HepG2 (cell line): ENCODE results near the gene PTPN22. TPM values are rescaled to one million over a fixed set of nuclear protein-coding genes. Genes with fewer than 3 reads are reported as not detected.

Experiments used
- ATAC-seq: fragments of 200-7000 bp; cut with Tn5 transposase; 3 replicates; pipeline ENCODE4 v1.9.1; 2020; ENCODE audit warnings: mild to moderate bottlenecking, moderate library complexity
- BruUV-seq: library from RNA; stranded (reverse); fragments of 400-500 nt; replicated peaks from 2 replicates; lab custom pipeline; 2021; lab: Mats Ljungman, UMichigan
- CTCF ChIA-PET: fragments of 300-600 bp; formaldehyde crosslinking; extraction: SDS; loops from one replicate; lab custom pipeline; 2021; ENCODE audit warnings: low total read pairs, inconsistent platforms, low intra/inter-chr PET ratio; lab: Yijun Ruan, JAX
- POLR2A ChIA-PET: fragments of 350-600 bp; sonication (Branson Sonifier 250); formaldehyde crosslinking; loops from one replicate; lab custom pipeline; 2020; ENCODE audit warnings: antibody characterized with exemption, inconsistent platforms; lab: Yijun Ruan, JAX
- DNase-seq: peaks from one replicate; pipeline ENCODE4 v3.0.0-alpha.2; 2015; ENCODE audit warnings: low spot score
- FAIRE-seq: peaks from 3 replicates; lab custom pipeline; 2011; peaks lifted over from hg19 to GRCh38; lab: Jason Lieb, UNC
- H2AFZ ChIP-seq: one replicate; pipeline ENCODE4 v1.6.1; 2011; ENCODE audit warnings: low read length, inconsistent platforms
- H3K27ac ChIP-seq: fragments of 300-600 bp; 3 replicates; pipeline ENCODE4 v1.8.0; 2011; ENCODE audit warnings: mixed run types, mild to moderate bottlenecking, mixed read lengths, low read length, inconsistent platforms; ENCODE audit not compliant: insufficient read depth; ENCODE audit errors: extremely low read length
- H3K27me3 ChIP-seq, 2 experiments: fragments of 200-600 bp in 1 of 2; 2 replicates in 1 of 2; 3 replicates in 1 of 2; pipeline versions ENCODE4 v1.6.0 to v1.8.0; 2011; ENCODE audit warnings: low read length in 2 of 2, mild to moderate bottlenecking in 2 of 2, moderate library complexity in 2 of 2, inconsistent platforms in 1 of 2; ENCODE audit not compliant: insufficient read depth in 2 of 2, control insufficient read depth in 1 of 2
- H3K36me3 ChIP-seq, 2 experiments: fragments of 200-600 bp in 1 of 2; replicated peaks in 1 of 2; 2 replicates in 1 of 2; 3 replicates in 1 of 2; pipeline versions ENCODE4 v1.5.1 to v1.8.0; 2011; ENCODE audit warnings: low read length in 2 of 2, inconsistent platforms in 1 of 2; ENCODE audit not compliant: insufficient read depth in 2 of 2, control insufficient read depth in 1 of 2
- H3K4me1 ChIP-seq: 2 replicates; pipeline ENCODE4 v1.5.1; 2012; ENCODE audit warnings: low read length, inconsistent platforms; ENCODE audit not compliant: insufficient read depth
- H3K4me2 ChIP-seq: 2 replicates; pipeline ENCODE4 v1.6.0; 2011; ENCODE audit warnings: low read depth, low read length, inconsistent platforms
- H3K4me3 ChIP-seq, 3 experiments: fragments of 200-600 bp in 1 of 3; sonication (generic), shearing (Covaris generic) in 1 of 3; replicated peaks in 1 of 3; 2 replicates each; pipeline ENCODE4 v1.5.1; 2011 to 2016; ENCODE audit warnings: low read length in 3 of 3, inconsistent platforms in 2 of 3, low read depth in 2 of 3, mild to moderate bottlenecking in 2 of 3, control low read depth in 1 of 3, mixed read lengths in 1 of 3; ENCODE audit not compliant: insufficient read depth in 1 of 3
- H3K79me2 ChIP-seq: one replicate; pipeline ENCODE4 v1.6.1; 2011; ENCODE audit warnings: low read length, inconsistent platforms; ENCODE audit not compliant: insufficient read depth
- H3K9ac ChIP-seq: 2 replicates; pipeline ENCODE4 v1.6.0; 2011; ENCODE audit warnings: mild to moderate bottlenecking, low read depth, low read length, inconsistent platforms; ENCODE audit not compliant: insufficient read depth
- H3K9me3 ChIP-seq: 2 replicates; pipeline ENCODE4 v1.5.1; 2012; ENCODE audit warnings: mild to moderate bottlenecking, low read length
- H4K20me1 ChIP-seq: 2 replicates; pipeline ENCODE4 v1.6.0; 2011; ENCODE audit warnings: inconsistent platforms, mild to moderate bottlenecking, low read length, moderate library complexity; ENCODE audit not compliant: insufficient read depth
- ARID5B ChIP-seq: IDR thresholded peaks from 2 replicates; pipeline ENCODE4 v1.4.0; 2020; ENCODE audit warnings: mild to moderate bottlenecking, missing genetic modification reagents
- BATF2 ChIP-seq: sonication (generic); formaldehyde crosslinking; IDR thresholded peaks from 2 replicates; pipeline ENCODE4 v1.8.0; 2022; ENCODE audit warnings: mild to moderate bottlenecking, missing genetic modification reagents, moderate library complexity
- BHLHE40 ChIP-seq: IDR thresholded peaks from 2 replicates; pipeline ENCODE4 v1.6.1; 2011; ENCODE audit warnings: low read length, improper control_type of control experiment
- BRCA1 ChIP-seq: sonication (generic); formaldehyde crosslinking; IDR thresholded peaks from 2 replicates; pipeline ENCODE4 v1.4.0; 2020; ENCODE audit warnings: missing genetic modification reagents
- DDIT3 ChIP-seq: sonication (generic); formaldehyde crosslinking; IDR thresholded peaks from 2 replicates; pipeline ENCODE4 v1.4.0; 2020; ENCODE audit warnings: mild to moderate bottlenecking, missing genetic modification reagents
- GTF3A ChIP-seq: sonication (generic); formaldehyde crosslinking; conservative IDR thresholded peaks from 2 replicates; pipeline ENCODE4 v1.4.0; 2020; ENCODE audit warnings: mild to moderate bottlenecking, missing genetic modification reagents
- MATR3 ChIP-seq: sonication (generic); formaldehyde crosslinking; IDR thresholded peaks from 2 replicates; pipeline ENCODE4 v1.4.0; 2020; ENCODE audit warnings: missing genetic modification reagents
- MIER3 ChIP-seq: IDR thresholded peaks from 2 replicates; pipeline ENCODE4 v1.6.1; 2016; ENCODE audit warnings: missing compliant biosample characterization, borderline replicate concordance
- MXI1 ChIP-seq: IDR thresholded peaks from 3 replicates; pipeline ENCODE4 v1.6.1; 2012; ENCODE audit warnings: low read depth, low read length, inconsistent platforms, borderline replicate concordance
- SRSF4 ChIP-seq: fragments of 200-400 bp; formaldehyde crosslinking; IDR thresholded peaks from one replicate; pipeline ENCODE4 v1.6.1; 2018; ENCODE audit warnings: mild to moderate bottlenecking, low read depth, low read length, moderate library complexity; ENCODE audit not compliant: poor library complexity, severe bottlenecking
- TFAP4 ChIP-seq: sonication (generic); IDR thresholded peaks from 2 replicates; pipeline ENCODE4 v1.6.1; 2016; ENCODE audit warnings: low read depth, borderline replicate concordance
- ZBTB46 ChIP-seq: sonication (generic); formaldehyde crosslinking; IDR thresholded peaks from 2 replicates; pipeline ENCODE4 v1.4.0; 2020; ENCODE audit warnings: mild to moderate bottlenecking, missing genetic modification reagents, borderline replicate concordance
- ZFP1 ChIP-seq: IDR thresholded peaks from 2 replicates; pipeline ENCODE4 v1.6.1; 2016
- ZNF616 ChIP-seq: sonication (generic); formaldehyde crosslinking; IDR thresholded peaks from 2 replicates; pipeline ENCODE4 v1.5.0; 2020; ENCODE audit warnings: low read depth, mild to moderate bottlenecking, missing genetic modification reagents
- ZSCAN25 ChIP-seq: sonication (generic); formaldehyde crosslinking; IDR thresholded peaks from 2 replicates; pipeline ENCODE4 v1.8.0; 2022; ENCODE audit warnings: mild to moderate bottlenecking, missing genetic modification reagents
- WGBS: methylation state at CpG from one replicate; pipeline ENCODE4 v1.1.6; 2017; ENCODE audit warnings: low lambda C conversion rate; 5-methylcytosine and 5-hydroxymethylcytosine counted together
- in situ Hi-C: cut with HindIII; loops from 2 replicates; pipeline ENCODE4 v1.10.0; 2017; ENCODE audit warnings: low pct_unique_long_range_greater_than_20kb; ENCODE audit not compliant: extremely low pct_ligation_motif_present
- intact Hi-C: fragments of 100-400 bp; cut with micrococcal nuclease; formaldehyde crosslinking; loops from one replicate; pipeline ENCODE4 v1.10.0; 2022; ENCODE audit not compliant: unreplicated experiment
- polyA plus RNA-seq, 8 experiments: library from polyadenylated mRNA; depleted of rRNA in 3 of 8; stranded (reverse) in 7 of 8; unstranded in 1 of 8; fragments of >200 nt; fragmentation: Illumina TruSeq in 4 of 8; extraction: Trizol in 4 of 8; gene quantifications; 2 replicates each; pipeline versions ENCODE4 v1.2.1 to v1.2.3, GENCODE V29; 2011 to 2016; ENCODE audit warnings: low read depth in 4 of 8, missing spikeins in 1 of 8, mixed read lengths in 1 of 8; ENCODE audit not compliant: insufficient read depth in 1 of 8
- total RNA-seq, 5 experiments: library from RNA; depleted of rRNA; stranded (reverse); fragments of >200 nt; fragmentation: Illumina TruSeq; extraction: Trizol; gene quantifications; 2 replicates each; pipeline ENCODE4 v1.2.3, GENCODE V29; 2016; ENCODE audit warnings: low read depth in 1 of 5

The PTPN22 gene
- total and polyA plus RNA-seq, 2 of the 13 experiments (the other 11 are each of a cell fraction or from before 2014, with no cell fraction given): not detected

GRCh38 chr1:113891631-113892220, 20.2 kb upstream of the PTPN22 start (continued):
- TF ChIP-seq MIER3: no peak
- no peak for TF ChIP-seq TFAP4
- no peak for TF ChIP-seq ZBTB46
- TF ChIP-seq ZSCAN25 (CRISPR knock-in tag): no peak
- no peak for TF ChIP-seq BRCA1 (CRISPR knock-in tag)

GRCh38 chr1:113890816-113891215, 19.3 kb upstream of the PTPN22 start:
- FAIRE-seq: no peak
- no peak for ATAC-seq
- no TSS peak for BruUV-seq
- TF ChIP-seq ZFP1 (CRISPR knock-in tag) (no peak), BATF2 (CRISPR knock-in tag) (no peak), MXI1 (no peak), ARID5B (CRISPR knock-in tag) (no peak), MATR3 (CRISPR knock-in tag) (no peak), GTF3A (no peak), SRSF4 (no peak), DDIT3 (CRISPR knock-in tag) (no peak), BHLHE40 (no peak), ZNF616 (CRISPR knock-in tag) (no peak)

More at GRCh38 chr1:113890816-113891215, 19.3 kb upstream of the PTPN22 start:
- Histone ChIP-seq H4K20me1 (no peaks in the 10 kb centered on the region), H3K27me3 (no peaks in the 10 kb centered on the region), H3K9me3 (no peaks in the 10 kb centered on the region), H3K9ac (no peak overlapping the region), H3K27ac (no peak overlapping the region), H3K4me2 (no peak overlapping the region), H2AFZ (no peak overlapping the region), H3K4me3 (no peak overlapping the region), H3K4me1 (no peaks in the 10 kb centered on the region), H3K79me2 (no peaks in the 10 kb centered on the region), H3K36me3 (peaks cover under 1 to 7% of the 10 kb centered on the region in 2 experiments; a peak in 2 of 5 replicates)
- intact Hi-C loops (no loop called here), in situ Hi-C loops (no loop called here)
- ChIA-PET POLR2A (no interaction called here), CTCF (no interaction called here)
- no peak for DNase-seq
- WGBS: 34% methylated on average over 2 of the region's 2 CpGs
